ENCODE data around the gene KCNH3. TPM values are rescaled to one million over a fixed set of nuclear protein-coding genes. Genes with fewer than 3 reads are reported as not detected.

The KCNH3 gene
- total RNA-seq, 1 experiment from 2014 or later: 0.26 TPM

GRCh38 chr12:49505672-49506071 is 33.2 kb upstream of the KCNH3 start:
- H3K4me2 ChIP-seq (ENCODE audit: insufficient read depth, insufficient read length, low read length): no peak overlapping the region
- no peak overlapping the region for H2BK5ac ChIP-seq (ENCODE audit: insufficient read length, low read length)
- H4K20me1 ChIP-seq (ENCODE audit: control insufficient read depth, insufficient read depth, insufficient read length): no peaks in the 10 kb centered on the region
- no peak overlapping the region for H3K14ac ChIP-seq (ENCODE audit: insufficient read depth, low read length)
- no peaks in the 10 kb centered on the region for H3K23me2 ChIP-seq (ENCODE audit: insufficient read length, low read depth, low read length, poor library complexity, severe bottlenecking)
- H2BK12ac ChIP-seq (ENCODE audit: insufficient read length, low read depth, low read length): no peak overlapping the region
- H3K4me1 ChIP-seq (ENCODE audit: insufficient read depth, low read length): no peaks in the 10 kb centered on the region
- no peak overlapping the region for H3K4me3 Mint-ChIP-seq
- H2BK120ac ChIP-seq (ENCODE audit: low read depth, low read length, poor library complexity, severe bottlenecking): no peak overlapping the region
- H3K9me3 ChIP-seq (ENCODE audit: control insufficient read depth, low read depth, low read length): no peaks in the 10 kb centered on the region
- no peak overlapping the region for H3K9ac ChIP-seq (ENCODE audit: extremely low read depth, insufficient read length, low read length)
- no peak overlapping the region for H3K56ac ChIP-seq (ENCODE audit: insufficient read length, low read depth, low read length)
- H2BK15ac ChIP-seq (ENCODE audit: low read depth, low read length): no peak overlapping the region
- no peak overlapping the region for H2BK20ac ChIP-seq (ENCODE audit: low read depth, low read length, poor library complexity, severe bottlenecking)
- DNase-seq: no peak
- H3K9me3 Mint-ChIP-seq: no peaks in the 10 kb centered on the region
- H4K5ac ChIP-seq (ENCODE audit: insufficient read length, low read depth, low read length): no peak overlapping the region
- no peak overlapping the region for H2AK5ac ChIP-seq (ENCODE audit: insufficient read length, low read length)
- TF ChIP-seq, protein P1, sequence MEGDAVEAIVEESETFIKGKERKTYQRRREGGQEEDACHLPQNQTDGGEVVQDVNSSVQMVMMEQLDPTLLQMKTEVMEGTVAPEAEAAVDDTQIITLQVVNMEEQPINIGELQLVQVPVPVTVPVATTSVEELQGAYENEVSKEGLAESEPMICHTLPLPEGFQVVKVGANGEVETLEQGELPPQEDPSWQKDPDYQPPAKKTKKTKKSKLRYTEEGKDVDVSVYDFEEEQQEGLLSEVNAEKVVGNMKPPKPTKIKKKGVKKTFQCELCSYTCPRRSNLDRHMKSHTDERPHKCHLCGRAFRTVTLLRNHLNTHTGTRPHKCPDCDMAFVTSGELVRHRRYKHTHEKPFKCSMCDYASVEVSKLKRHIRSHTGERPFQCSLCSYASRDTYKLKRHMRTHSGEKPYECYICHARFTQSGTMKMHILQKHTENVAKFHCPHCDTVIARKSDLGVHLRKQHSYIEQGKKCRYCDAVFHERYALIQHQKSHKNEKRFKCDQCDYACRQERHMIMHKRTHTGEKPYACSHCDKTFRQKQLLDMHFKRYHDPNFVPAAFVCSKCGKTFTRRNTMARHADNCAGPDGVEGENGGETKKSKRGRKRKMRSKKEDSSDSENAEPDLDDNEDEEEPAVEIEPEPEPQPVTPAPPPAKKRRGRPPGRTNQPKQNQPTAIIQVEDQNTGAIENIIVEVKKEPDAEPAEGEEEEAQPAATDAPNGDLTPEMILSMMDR (conservative IDR thresholded peaks at IDR 0.05): no peak
- no peak overlapping the region for H3K27ac ChIP-seq (ENCODE audit: insufficient read length, low read depth, low read length)
- H4K91ac ChIP-seq (ENCODE audit: insufficient read length, low read depth, low read length): no peak overlapping the region
- H3K27me3 ChIP-seq (ENCODE audit: insufficient read depth, low read length): no peaks in the 10 kb centered on the region
- no peaks in the 10 kb centered on the region for H3K27me3 Mint-ChIP-seq (ENCODE audit: low read depth)
- no peak overlapping the region for H3T11ph ChIP-seq (ENCODE audit: low read length)
- H3K4me1 Mint-ChIP-seq: no peaks in the 10 kb centered on the region
- no peaks in the 10 kb centered on the region for H3K79me2 ChIP-seq (ENCODE audit: insufficient read depth, low read length)
- H3K23ac ChIP-seq (ENCODE audit: insufficient read length, low read depth, low read length): no peak overlapping the region
- no peak overlapping the region for H2AFZ ChIP-seq (ENCODE audit: low read length)
- no peak overlapping the region for H4K8ac ChIP-seq (replicated peaks; ENCODE audit: insufficient read length, low read depth, low read length)
- no peak overlapping the region for H3K4ac ChIP-seq (ENCODE audit: low read depth, low read length)
- H3K36me3 Mint-ChIP-seq (ENCODE audit: insufficient read depth in 1 of 3, low read depth in 3 of 3): peaks cover 8 to 23% (median 18%) of the 10 kb centered on the region in 3 experiments
- no peak overlapping the region for H3K18ac ChIP-seq (ENCODE audit: insufficient read length, low read depth, low read length)
- no peaks in the 10 kb centered on the region for H3K79me1 ChIP-seq (ENCODE audit: insufficient read depth, low read depth, low read length, poor library complexity, severe bottlenecking)
- H3K27ac Mint-ChIP-seq: no peak overlapping the region

Measured in H9 (cell line).